Activated naive CD4-positive, alpha-beta T cell treated with anti-CD3 and anti-CD28 coated beads, Interleukin-2, amount 50 U/mL, for 72 hours (primary cell): Measurements from ENCODE around the gene CD6. TPM values are rescaled to one million over a fixed set of nuclear protein-coding genes. Genes with fewer than 3 reads are reported as not detected.
A peak's percentile ranks its signal among the peaks of the same experiment; 100 is the strongest.
"Not testable (repeated sequence)": the region's sequence is repeated elsewhere in the genome, so short reads cannot be mapped to it uniquely, and the experiment has no call there.

Source experiments
- ATAC-seq, 2 donors: fragments of 150-1000 bp; cut with Tn5 transposase; 2 replicates each; pipeline ENCODE4 v1.10.0; 2021; ENCODE audit warnings: mild to moderate bottlenecking in 2 of 2, moderate library complexity in 2 of 2
- DNase-seq, 2 donors: peaks; one replicate each; pipeline ENCODE4 v3.0.0; 2021 to 2022; ENCODE audit warnings: low spot score in 2 of 2
- H3K27ac Mint-ChIP-seq, 2 donors: one replicate each; pipeline ENCODE4 v1.8.0; 2022; ENCODE audit warnings: mild to moderate bottlenecking in 2 of 2, mixed read lengths in 2 of 2
- H3K36me3 Mint-ChIP-seq, 2 donors: one replicate each; pipeline ENCODE4 v1.8.0; 2022; ENCODE audit warnings: mixed read lengths in 2 of 2
- H3K9me3 Mint-ChIP-seq, 2 donors: one replicate each; pipeline ENCODE4 v1.8.0; 2022; ENCODE audit warnings: mixed read lengths in 2 of 2
- total RNA-seq, 2 donors: library from RNA; stranded (reverse); gene quantifications; one replicate each; pipeline ENCODE4 v1.2.3, GENCODE V29; 2022

The CD6 gene
- total RNA-seq, 2 donors from 2014 or later: 227 to 339 TPM

DNA sequence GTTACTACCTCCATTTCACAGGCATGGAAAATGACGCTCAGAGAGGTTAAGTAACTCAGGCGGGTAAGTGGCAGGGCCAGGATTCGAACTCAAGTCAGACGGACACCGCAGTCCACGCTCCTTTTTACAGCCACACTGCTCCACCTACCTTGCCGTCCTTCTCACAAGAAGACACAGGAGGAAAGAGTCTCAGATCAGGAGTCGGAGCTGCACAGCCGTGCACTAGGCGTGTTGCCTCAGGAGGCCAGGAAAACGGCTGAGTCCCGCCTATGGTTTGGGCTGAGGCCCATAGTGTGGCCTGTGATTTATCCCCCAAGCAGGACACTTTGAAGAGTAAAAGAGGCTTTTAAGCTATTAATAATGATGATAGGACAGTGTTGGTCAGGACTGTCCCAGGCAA, 86.1 kb downstream of the CD6 start:
- Mint-ChIP-seq H3K36me3 (peaks cover 47 to 49% of the 10 kb centered on the region in 2 donors), H3K27ac (peak overlapping the region; percentile 24 to 97), H3K9me3 (no peaks in the 10 kb centered on the region)
- no peak for ATAC-seq
- DNase-seq: no peak

GRCh38 chr11:61058583-61059259, 87.2 kb downstream of the CD6 start:
- no peak for DNase-seq
- no peaks in the 10 kb centered on the region for H3K9me3 Mint-ChIP-seq
- H3K36me3 Mint-ChIP-seq: peaks cover 47 to 54% of the 10 kb centered on the region in 2 donors
- ATAC-seq: no peak
- H3K27ac Mint-ChIP-seq: peak overlapping the region; percentile 78 to 86

DNA sequence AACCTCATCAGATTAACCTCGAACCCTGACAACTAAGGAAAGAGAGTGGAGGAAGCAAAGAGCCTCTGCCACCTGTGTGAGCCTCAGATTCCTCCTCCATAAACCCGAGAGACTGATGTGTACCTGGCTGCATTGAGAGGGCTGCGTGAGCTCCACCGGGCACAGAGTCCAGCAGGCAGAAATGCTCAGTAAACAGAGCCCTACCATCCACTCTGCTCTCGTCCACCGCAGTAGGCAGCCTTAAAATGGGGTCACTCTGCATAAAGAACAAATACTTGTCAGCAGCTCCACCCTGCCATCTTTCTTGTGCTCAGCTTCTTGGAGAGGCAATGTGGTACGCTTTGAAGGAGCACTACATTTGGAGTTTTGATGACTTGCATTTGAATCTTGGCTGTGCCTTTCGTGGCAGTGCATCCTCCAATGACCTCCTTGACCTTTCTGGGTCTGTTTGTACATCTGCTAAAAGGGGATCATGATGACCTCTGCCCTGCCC, 87.8 kb downstream of the CD6 start:
- ATAC-seq (no peak), DNase-seq (peak in 1 of 2 donors; percentile 50)

GRCh38 chr11:61061081-61061826, 89.8 kb downstream of the CD6 start:
- ATAC-seq (peak; percentile 85 to 90), DNase-seq (peak; percentile 80 to 94)

More for the DNA sequence above, 87.8 kb downstream of the CD6 start:
- Mint-ChIP-seq H3K27ac (peak overlapping the region in 1 of 2 donors; percentile 78), H3K9me3 (no peaks in the 10 kb centered on the region), H3K36me3 (peaks cover 46 to 51% of the 10 kb centered on the region in 2 donors)

DNA sequence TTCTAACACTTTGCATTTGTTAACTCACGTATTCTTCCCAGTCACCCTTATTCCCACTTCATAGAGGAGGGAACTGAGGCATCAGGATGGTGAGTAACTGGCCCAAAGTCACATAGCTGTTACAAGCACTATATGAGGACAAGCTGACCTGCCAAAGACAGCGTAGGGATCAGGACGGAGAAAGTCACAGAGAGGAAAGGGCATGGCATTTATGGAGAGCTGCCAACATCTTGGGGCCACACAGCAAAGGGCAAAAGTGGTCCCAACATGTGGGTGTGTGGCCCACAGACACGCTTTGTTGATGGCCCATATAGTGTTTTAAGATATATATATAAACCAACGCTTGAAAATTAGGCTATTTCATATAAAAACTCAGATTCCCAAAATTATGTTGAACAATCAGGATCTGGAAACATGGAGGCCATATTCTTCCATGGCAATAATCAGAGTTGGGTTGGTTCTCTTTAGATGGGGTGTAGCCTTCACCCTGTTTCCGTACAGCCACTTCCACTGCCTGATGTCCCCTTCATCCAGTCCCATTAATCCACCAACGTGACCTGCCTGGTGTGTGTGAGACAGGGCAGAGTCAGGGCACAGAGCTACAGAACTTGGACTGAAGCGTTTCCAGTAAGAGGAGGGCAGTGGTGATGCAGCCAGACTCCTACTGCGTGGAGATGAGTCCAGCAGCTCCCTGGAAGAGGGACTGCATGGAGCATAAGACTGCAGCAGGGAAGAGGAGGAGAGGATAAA, 90.9 kb downstream of the CD6 start:
- Mint-ChIP-seq H3K36me3 (peaks cover 52 to 57% of the 10 kb centered on the region in 2 donors), H3K9me3 (no peaks in the 10 kb centered on the region), H3K27ac (peak overlapping the region; percentile 87 to 92)
- no peak for ATAC-seq
- DNase-seq: no peak

More at GRCh38 chr11:61061081-61061826, 89.8 kb downstream of the CD6 start:
- Mint-ChIP-seq H3K27ac (peak overlapping the region; percentile 92 to 98), H3K36me3 (peaks cover 55 to 58% of the 10 kb centered on the region in 2 donors), H3K9me3 (no peaks in the 10 kb centered on the region)

- Mint-ChIP-seq H3K36me3 (peaks cover 47 to 53% of the 10 kb centered on the region in 2 donors), H3K27ac (peak overlapping the region in 1 of 2 donors; percentile 87)
- not testable (repeated sequence) for DNase-seq, ATAC-seq, H3K9me3 Mint-ChIP-seq
Measured at GRCh38 chr11:61065236-61065635, 93.8 kb downstream of the CD6 start.

GRCh38 chr11:61065955-61066638, 94.6 kb downstream of the CD6 start:
- Mint-ChIP-seq H3K9me3 (no peaks in the 10 kb centered on the region), H3K27ac (peak overlapping the region; percentile 57 to 87), H3K36me3 (peaks cover 41 to 55% of the 10 kb centered on the region in 2 donors)
- ATAC-seq (peak; percentile 44 to 46), DNase-seq (peak; percentile 70 to 82)

GRCh38 chr11:61066645-61067044, 95.2 kb downstream of the CD6 start:
- no peak for ATAC-seq
- Mint-ChIP-seq H3K27ac (peak overlapping the region in 1 of 2 donors; percentile 87), H3K9me3 (no peaks in the 10 kb centered on the region), H3K36me3 (peaks cover 44 to 56% of the 10 kb centered on the region in 2 donors)
- DNase-seq: no peak

- no peak for DNase-seq
- peaks cover 44 to 62% of the 10 kb centered on the region in 2 donors for H3K36me3 Mint-ChIP-seq
- ATAC-seq: no peak
- H3K9me3 Mint-ChIP-seq: no peaks in the 10 kb centered on the region
- H3K27ac Mint-ChIP-seq: no peak overlapping the region
Measured at GRCh38 chr11:61067782-61068446, 96.4 kb downstream of the CD6 start.

- Mint-ChIP-seq H3K27ac (peak overlapping the region in 1 of 2 donors; percentile 57), H3K36me3 (peaks cover 37 to 56% of the 10 kb centered on the region in 2 donors), H3K9me3 (no peaks in the 10 kb centered on the region)
- DNase-seq (peak in 1 of 2 donors; percentile 52), ATAC-seq (no peak)
Measured at GRCh38 chr11:61068581-61068980, 97.1 kb downstream of the CD6 start.

DNA sequence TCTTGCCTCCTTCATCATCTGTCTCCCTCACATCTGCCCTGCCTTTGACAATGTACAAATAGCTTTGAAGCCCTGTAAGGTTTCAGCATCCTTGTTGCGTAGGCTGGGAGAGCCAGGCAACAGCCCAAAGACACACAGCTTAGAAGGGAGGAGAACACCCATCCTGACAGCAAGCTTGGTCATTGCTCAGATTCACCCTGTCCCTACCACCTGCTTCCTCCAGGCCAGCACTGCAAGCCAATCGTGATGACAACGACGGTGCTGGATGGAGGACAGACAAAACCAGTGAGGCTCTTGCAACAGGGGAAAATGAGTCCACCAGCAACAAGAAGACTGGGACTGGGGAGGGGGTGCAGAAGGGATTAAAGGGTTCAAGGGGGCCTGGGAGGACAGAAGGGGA, 97.9 kb downstream of the CD6 start:
- no peak for ATAC-seq
- peaks cover 39 to 60% of the 10 kb centered on the region in 2 donors for H3K36me3 Mint-ChIP-seq
- H3K27ac Mint-ChIP-seq: peak overlapping the region; percentile 15 to 89
- H3K9me3 Mint-ChIP-seq: no peaks in the 10 kb centered on the region
- peak in 1 of 2 donors; percentile 51 for DNase-seq

Other genes starting within 250 kb of the CD6 start
- not detected for gene MS4A18, start 247.0 kb upstream of the CD6 start, total RNA-seq
- not detected for gene MS4A15, start 214.8 kb upstream of the CD6 start, total RNA-seq
- gene MS4A10, start 186.3 kb upstream of the CD6 start, total RNA-seq: not detected
- gene CCDC86, start 129.6 kb upstream of the CD6 start, total RNA-seq: 10 to 100 TPM; 29.3 to 38.0 TPM
- under 1 TPM in 1 of 2 donors, not detected in 1; 0.25 TPM for gene PTGDR2, start 115.7 kb upstream of the CD6 start, total RNA-seq
- gene ZP1, start 104.1 kb upstream of the CD6 start, total RNA-seq: not detected
- gene PRPF19, start 65.1 kb upstream of the CD6 start, total RNA-seq: 100 to 1,000 TPM in 1 of 2 donors, 10 to 100 TPM in 1; 71.0 to 149 TPM
- 10 to 100 TPM; 31.9 to 95.1 TPM for gene TMEM109, start 57.5 kb upstream of the CD6 start, total RNA-seq
- gene TMEM132A, start 47.2 kb upstream of the CD6 start, total RNA-seq: 1 to 10 TPM in 1 of 2 donors, under 1 TPM in 1; 0.71 to 1.4 TPM
- gene SLC15A3, start 19.5 kb upstream of the CD6 start, total RNA-seq: 1 to 10 TPM; 5.9 to 9.0 TPM
- gene CD5, start 130.8 kb downstream of the CD6 start, total RNA-seq: 100 to 1,000 TPM; 227 to 294 TPM
- gene VPS37C, start 189.7 kb downstream of the CD6 start, total RNA-seq: 10 to 100 TPM; 10.2 to 10.9 TPM
- not detected for gene PGA3, start 231.8 kb downstream of the CD6 start, total RNA-seq